GM23248 (cell line): Measurements from ENCODE around the gene NCBP1.

Source experiments
- EZH2 ChIP-seq: fragments of 200-600 bp; sonication (generic); IDR thresholded peaks from 2 replicates; pipeline ENCODE4 v1.6.1; 2018; ENCODE audit warnings: antibody characterized with exemption, mild to moderate bottlenecking; ENCODE audit not compliant: insufficient read depth, poor library complexity, severe bottlenecking
- EZH2phosphoT487 ChIP-seq: fragments of 200-600 bp; sonication (generic); IDR thresholded peaks from 2 replicates; pipeline ENCODE4 v1.6.1; 2018; ENCODE audit warnings: antibody characterized with exemption, moderate library complexity, mild to moderate bottlenecking, low read depth; ENCODE audit not compliant: insufficient read depth

DNA sequence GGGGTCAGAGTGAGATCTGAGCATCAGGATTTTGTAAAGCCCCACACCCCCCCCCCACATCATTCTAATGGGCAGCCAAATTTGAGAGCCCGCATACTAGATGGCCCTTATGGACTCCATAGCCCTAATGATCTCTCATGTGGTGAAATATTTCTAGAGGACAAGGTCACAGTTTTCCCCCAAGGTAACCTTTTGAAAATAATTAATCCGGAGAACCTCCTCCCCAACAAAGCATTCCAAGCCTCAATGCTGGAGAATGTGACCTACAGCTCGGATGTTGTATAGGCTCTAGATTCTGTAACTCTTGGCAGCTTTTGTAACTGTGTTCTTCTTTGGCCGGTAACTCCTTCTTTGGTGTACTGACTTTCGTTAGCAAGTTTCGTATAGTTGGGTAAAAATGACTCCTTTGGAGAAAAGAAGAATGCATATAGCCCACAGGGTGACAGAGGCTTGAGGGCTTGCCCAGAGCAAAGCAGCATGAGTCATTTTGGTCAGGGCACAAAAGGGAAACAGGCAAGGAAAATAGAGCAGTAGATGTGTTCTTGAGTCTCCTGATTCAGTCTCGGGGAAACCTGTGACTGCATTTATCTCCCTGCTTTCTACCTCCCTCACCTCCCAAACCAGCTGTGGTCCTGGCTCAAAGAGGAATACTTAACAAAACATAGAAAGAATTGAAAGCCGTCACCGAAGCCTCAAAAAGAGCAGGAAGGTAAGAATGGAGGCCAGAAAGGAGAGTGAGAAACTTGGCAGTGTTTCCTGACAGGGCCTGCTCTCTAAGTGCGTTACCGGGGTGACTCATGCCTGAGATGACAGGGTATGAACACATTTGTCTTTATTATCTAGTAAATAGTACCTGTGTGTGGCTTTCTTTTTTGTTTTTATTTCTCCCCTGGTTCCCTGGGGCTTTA, 70.1 kb downstream of the NCBP1 start:
- TF ChIP-seq EZH2 = no peak
- no peak for TF ChIP-seq EZH2phosphoT487
